VCaP (cell line): ENCODE measurements around the gene PDLIM1.

Source experiments
- H3K27ac ChIP-seq: fragments of 450-650 bp; 2 replicates; pipeline ENCODE4 v1.5.1; 2017
- CTCF ChIP-seq: fragments of 450-650 bp; conservative IDR thresholded peaks from 2 replicates; pipeline ENCODE4 v1.5.1; 2017; ENCODE audit warnings: mild to moderate bottlenecking, moderate library complexity

The PDLIM1 gene

GRCh38 chr10:95278061-95278988 lies 12.5 kb downstream of the PDLIM1 start:
- no peak for TF ChIP-seq CTCF
- no peak overlapping the region for H3K27ac ChIP-seq

GRCh38 chr10:95277614-95278013 lies 13.2 kb downstream of the PDLIM1 start:
- H3K27ac ChIP-seq = no peak overlapping the region
- no peak for TF ChIP-seq CTCF

- no peak for TF ChIP-seq CTCF
- no peak overlapping the region for H3K27ac ChIP-seq
These were observed 13.6 kb downstream of the PDLIM1 start for GRCh38 chr10:95277201-95277570.

- H3K27ac ChIP-seq = no peak overlapping the region
- TF ChIP-seq CTCF = no peak
These were observed 14.2 kb downstream of the PDLIM1 start for GRCh38 chr10:95276367-95277200.

GRCh38 chr10:95275726-95276366 lies 15.0 kb downstream of the PDLIM1 start:
- no peak overlapping the region for H3K27ac ChIP-seq
- no peak for TF ChIP-seq CTCF

- TF ChIP-seq CTCF = no peak
- H3K27ac ChIP-seq = no peak overlapping the region
These were observed 17.1 kb downstream of the PDLIM1 start for GRCh38 chr10:95273393-95274312.
